Neural crest cell (in vitro differentiated cells): ENCODE data around the gene RAB1A. TPM values are rescaled to one million over a fixed set of nuclear protein-coding genes. Genes with fewer than 3 reads are reported as not detected.

Experiments used
- DNase-seq: peaks from one replicate; pipeline ENCODE4 v3.0.0; 2021; ENCODE audit warnings: low read depth, mixed read lengths, low spot score
- H3K27ac Mint-ChIP-seq: one replicate; pipeline ENCODE4 v1.8.0; 2021; ENCODE audit warnings: mild to moderate bottlenecking, mixed read lengths; ENCODE audit not compliant: unreplicated experiment
- H3K27me3 Mint-ChIP-seq: 2 replicates; pipeline ENCODE4 v1.8.0; 2021; ENCODE audit warnings: low read depth, mild to moderate bottlenecking, mixed read lengths
- H3K36me3 Mint-ChIP-seq: 2 replicates; pipeline ENCODE4 v1.8.0; 2021; ENCODE audit warnings: low read depth, mild to moderate bottlenecking, mixed read lengths
- H3K4me1 Mint-ChIP-seq: 2 replicates; pipeline ENCODE4 v1.8.0; 2021; ENCODE audit warnings: mixed read lengths
- H3K4me3 Mint-ChIP-seq: one replicate; pipeline ENCODE4 v1.8.0; 2021; ENCODE audit warnings: mild to moderate bottlenecking, mixed read lengths
- H3K9me3 Mint-ChIP-seq: 2 replicates; pipeline ENCODE4 v1.8.0; 2021; ENCODE audit warnings: mixed read lengths
- total RNA-seq: library from RNA; stranded (reverse); gene quantifications from 2 replicates; pipeline ENCODE4 v1.2.1, GENCODE V29; 2021
- TF ChIP-seq, protein P1 (sequence below): fragments of 200-600 bp; sonication (generic); conservative IDR thresholded peaks from 2 replicates; pipeline ENCODE4 v1.5.0; 2021; ENCODE audit warnings: antibody characterized with exemption, mild to moderate bottlenecking

The RAB1A gene
- total RNA-seq, 1 donor from 2014 or later: 110 TPM

DNA sequence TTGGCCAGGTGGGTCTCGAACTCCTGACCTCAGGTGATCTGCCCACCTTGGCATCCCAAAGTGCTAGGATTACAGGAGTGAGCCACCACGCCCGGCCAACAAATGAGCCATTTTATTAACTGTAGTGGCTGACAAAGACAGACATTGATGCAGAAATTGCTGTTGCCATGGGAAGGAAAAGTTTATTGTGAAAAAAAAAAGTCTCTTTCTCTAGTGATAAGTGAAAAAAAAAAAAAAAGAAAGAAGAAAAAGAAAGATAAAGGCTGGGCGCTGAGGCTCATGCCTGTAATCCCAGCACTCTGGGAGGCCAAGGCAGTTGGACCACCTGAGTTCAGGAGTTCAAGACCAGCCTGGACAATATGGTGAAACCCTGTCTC lies 39.8 kb upstream of the RAB1A start:
- no peak overlapping the region for H3K4me3 Mint-ChIP-seq

DNA sequence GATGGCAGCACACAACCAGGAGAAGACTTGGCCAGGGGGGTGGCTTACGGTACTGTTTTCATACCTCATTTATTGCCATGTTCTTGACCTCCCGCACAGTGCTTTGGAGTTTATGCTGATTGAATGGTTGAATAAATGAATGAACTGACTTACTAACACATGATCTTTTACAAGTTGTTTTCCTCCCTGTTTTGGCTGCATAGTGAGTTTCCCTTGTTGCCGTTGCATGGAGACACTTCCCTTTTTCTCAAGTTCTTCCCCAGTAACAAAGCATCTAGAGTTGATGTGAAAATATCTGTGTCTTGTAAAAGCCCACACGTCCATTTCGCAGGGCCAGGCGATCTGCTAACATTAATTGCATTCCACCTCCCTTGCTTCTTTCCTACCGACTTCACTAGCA lies 35.7 kb upstream of the RAB1A start:
- no peak overlapping the region for H3K27ac Mint-ChIP-seq
- no peaks in the 10 kb centered on the region for H3K36me3 Mint-ChIP-seq

More for the DNA sequence above, 39.8 kb upstream of the RAB1A start:
- H3K9me3 Mint-ChIP-seq: no peaks in the 10 kb centered on the region
- no peaks in the 10 kb centered on the region for H3K36me3 Mint-ChIP-seq
- H3K27ac Mint-ChIP-seq: no peak overlapping the region
- TF ChIP-seq, protein P1, sequence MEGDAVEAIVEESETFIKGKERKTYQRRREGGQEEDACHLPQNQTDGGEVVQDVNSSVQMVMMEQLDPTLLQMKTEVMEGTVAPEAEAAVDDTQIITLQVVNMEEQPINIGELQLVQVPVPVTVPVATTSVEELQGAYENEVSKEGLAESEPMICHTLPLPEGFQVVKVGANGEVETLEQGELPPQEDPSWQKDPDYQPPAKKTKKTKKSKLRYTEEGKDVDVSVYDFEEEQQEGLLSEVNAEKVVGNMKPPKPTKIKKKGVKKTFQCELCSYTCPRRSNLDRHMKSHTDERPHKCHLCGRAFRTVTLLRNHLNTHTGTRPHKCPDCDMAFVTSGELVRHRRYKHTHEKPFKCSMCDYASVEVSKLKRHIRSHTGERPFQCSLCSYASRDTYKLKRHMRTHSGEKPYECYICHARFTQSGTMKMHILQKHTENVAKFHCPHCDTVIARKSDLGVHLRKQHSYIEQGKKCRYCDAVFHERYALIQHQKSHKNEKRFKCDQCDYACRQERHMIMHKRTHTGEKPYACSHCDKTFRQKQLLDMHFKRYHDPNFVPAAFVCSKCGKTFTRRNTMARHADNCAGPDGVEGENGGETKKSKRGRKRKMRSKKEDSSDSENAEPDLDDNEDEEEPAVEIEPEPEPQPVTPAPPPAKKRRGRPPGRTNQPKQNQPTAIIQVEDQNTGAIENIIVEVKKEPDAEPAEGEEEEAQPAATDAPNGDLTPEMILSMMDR: no peak
- DNase-seq: no peak
- peaks cover 11% of the 10 kb centered on the region for H3K4me1 Mint-ChIP-seq
- H3K27me3 Mint-ChIP-seq: no peaks in the 10 kb centered on the region

DNA sequence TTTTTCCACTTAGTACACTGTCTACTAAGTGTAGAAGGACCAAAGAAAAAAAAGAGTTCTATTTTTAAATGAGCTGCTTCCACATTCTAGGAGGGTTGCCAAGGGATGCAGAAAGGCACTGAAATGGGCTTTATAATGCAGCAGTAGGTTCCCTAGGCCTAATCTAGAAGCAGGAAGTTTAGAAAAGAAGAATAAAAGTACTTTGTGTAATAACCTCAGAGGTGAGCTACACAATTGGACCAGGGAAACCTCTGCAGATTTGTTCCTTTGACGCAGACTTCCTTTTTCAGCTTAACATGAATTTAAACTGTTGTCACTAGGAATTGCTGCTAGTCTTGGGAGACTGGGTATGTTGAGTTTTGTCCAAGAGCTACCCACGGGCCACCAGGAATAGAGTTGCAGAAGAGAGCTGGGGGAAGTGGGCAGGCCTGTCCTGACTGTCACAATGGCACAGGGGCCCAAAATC lies 34.6 kb upstream of the RAB1A start:
- Mint-ChIP-seq H3K4me3 (no peak overlapping the region), H3K9me3 (no peaks in the 10 kb centered on the region), H3K36me3 (no peaks in the 10 kb centered on the region), H3K27ac (no peak overlapping the region), H3K4me1 (peaks cover 44% of the 10 kb centered on the region), H3K27me3 (no peaks in the 10 kb centered on the region)
- TF ChIP-seq, protein P1: no peak
- DNase-seq: no peak

More for the DNA sequence above, 35.7 kb upstream of the RAB1A start:
- Mint-ChIP-seq H3K27me3 (no peaks in the 10 kb centered on the region), H3K4me3 (no peak overlapping the region), H3K9me3 (no peaks in the 10 kb centered on the region), H3K4me1 (peaks cover 39% of the 10 kb centered on the region)
- TF ChIP-seq, protein P1: no peak
- no peak for DNase-seq

DNA sequence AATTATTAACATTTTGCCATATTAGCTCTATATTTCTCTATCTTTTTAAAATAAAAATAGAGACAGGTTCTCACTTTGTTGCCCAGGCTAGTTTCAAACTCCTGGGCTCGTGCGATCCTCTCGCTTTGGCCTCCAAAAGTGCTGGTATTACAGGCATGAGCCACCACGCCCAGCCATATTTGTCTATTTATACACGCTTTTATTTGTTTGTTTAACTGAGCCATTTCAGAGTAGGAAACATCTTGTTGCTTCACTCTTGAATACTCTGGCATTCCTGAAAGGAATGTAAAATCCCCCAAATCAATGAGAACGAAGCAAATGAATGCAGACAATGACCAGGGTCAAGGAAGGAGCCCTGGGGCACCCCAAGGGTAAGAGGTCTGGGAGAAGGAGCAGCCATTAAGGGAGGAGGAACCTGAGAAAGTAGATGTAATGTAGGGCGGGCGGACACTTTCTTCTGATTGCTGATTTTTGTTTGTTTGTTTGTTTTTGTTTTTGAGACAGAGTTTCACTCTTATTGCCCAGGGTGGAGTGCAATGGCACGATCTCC lies 31.7 kb upstream of the RAB1A start:
- peak overlapping the region; percentile 1 for H3K27ac Mint-ChIP-seq
- peaks cover 50% of the 10 kb centered on the region for H3K4me1 Mint-ChIP-seq
- H3K27me3 Mint-ChIP-seq: no peaks in the 10 kb centered on the region
- no peak overlapping the region for H3K4me3 Mint-ChIP-seq
- H3K36me3 Mint-ChIP-seq: no peaks in the 10 kb centered on the region
- no peaks in the 10 kb centered on the region for H3K9me3 Mint-ChIP-seq
- TF ChIP-seq, protein P1: no peak
- no peak for DNase-seq

DNA sequence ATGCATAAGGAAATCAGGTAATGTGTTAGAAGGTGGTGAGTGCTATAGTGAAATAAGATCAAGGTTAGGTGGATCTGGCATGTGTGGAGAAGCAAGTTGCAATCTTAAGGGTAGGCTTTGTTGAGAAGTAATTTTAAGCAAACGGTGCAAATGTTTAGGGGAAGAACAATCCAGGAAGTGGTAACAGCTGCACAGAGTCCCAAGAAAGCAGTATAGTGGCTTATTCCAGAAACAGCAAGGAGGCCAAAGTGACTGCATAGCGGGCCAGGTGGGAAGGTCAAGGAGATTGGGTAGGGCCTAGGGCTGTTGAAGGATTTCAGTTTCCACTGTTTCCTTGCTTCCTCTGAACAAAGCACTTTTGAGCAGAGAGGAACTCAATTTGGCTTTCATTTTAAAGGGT lies 30.0 kb upstream of the RAB1A start:
- TF ChIP-seq, protein P1: no peak
- no peak overlapping the region for H3K4me3 Mint-ChIP-seq
- no peaks in the 10 kb centered on the region for H3K9me3 Mint-ChIP-seq
- H3K4me1 Mint-ChIP-seq: peaks cover 41% of the 10 kb centered on the region
- no peak overlapping the region for H3K27ac Mint-ChIP-seq
- H3K27me3 Mint-ChIP-seq: no peaks in the 10 kb centered on the region
- DNase-seq: no peak
- no peaks in the 10 kb centered on the region for H3K36me3 Mint-ChIP-seq

DNA sequence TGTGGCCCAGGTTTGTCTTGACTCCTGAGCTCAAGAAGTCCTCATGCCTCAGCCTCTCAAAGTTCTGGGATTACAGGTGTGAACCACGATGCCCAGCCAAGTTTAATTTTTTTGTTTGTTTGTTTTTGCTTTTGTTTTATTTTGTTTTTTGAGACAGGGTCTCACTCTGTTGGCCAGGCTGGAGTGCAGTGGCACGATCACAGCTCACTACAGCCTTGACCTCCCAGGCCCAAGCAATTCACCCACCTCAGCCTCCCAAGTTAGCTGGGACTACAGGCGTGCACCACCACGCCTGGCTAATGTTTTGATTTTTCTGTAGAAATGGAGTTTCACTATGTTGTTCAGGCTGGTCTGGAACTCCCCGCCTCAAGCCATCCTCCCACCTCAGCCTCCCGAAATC lies 29.4 kb upstream of the RAB1A start:
- Mint-ChIP-seq H3K9me3 (no peaks in the 10 kb centered on the region), H3K4me1 (peaks cover 35% of the 10 kb centered on the region), H3K4me3 (no peak overlapping the region), H3K36me3 (no peaks in the 10 kb centered on the region), H3K27ac (peak overlapping the region; percentile 15), H3K27me3 (no peaks in the 10 kb centered on the region)
- TF ChIP-seq, protein P1: no peak
- no peak for DNase-seq
